ENCODE measurements around the gene VWA8. TPM values are rescaled to one million over a fixed set of nuclear protein-coding genes. Genes with fewer than 3 reads are reported as not detected.
"Not testable (repeated sequence)": the region's sequence is repeated elsewhere in the genome, so short reads cannot be mapped to it uniquely, and the experiment has no call there.

The VWA8 gene
- total and polyA plus RNA-seq, 12 donors = 7.5 to 71.6 (median 54.3) TPM

DNA sequence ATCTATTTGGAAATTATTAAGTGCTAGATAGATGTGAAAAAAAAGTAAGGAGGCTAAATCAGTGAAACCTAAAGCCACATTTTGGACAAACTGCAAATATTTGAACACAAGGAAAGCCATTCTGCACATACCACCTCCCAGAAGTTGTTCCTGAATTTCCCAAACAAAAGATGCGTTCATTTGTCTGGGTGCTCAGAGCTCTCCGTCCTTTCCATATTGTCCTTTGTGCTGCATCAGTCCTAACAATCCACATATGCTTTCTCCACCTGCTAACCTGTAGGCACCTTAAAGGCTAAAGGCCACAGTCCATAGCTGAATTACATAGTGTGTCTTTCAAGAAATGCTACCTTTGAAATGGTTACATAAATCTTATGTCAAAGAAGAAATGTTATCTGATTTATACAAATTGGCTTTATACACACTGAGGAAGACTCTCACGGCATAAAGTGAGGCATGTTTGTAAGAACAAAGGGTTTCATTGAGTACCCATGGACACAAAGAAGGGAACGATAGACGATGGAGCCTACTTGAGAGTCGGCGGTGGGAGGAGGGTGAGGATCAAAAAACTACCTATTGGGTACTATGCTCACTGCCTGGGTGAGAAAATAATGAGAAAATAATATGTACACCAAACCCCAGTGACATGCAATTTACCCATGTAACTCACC is 321.5 kb downstream of the VWA8 start:
- H3K27ac ChIP-seq = peak overlapping the region; percentile 7 to 87 (median 62)
- H3K36me3 ChIP-seq = no peaks in the 10 kb centered on the region
- WGBS, 2 donors = 75 to 82% methylated on average over 7 of the region's 7 CpGs
- H3K4me3 ChIP-seq = no peak overlapping the region
- H3K27me3 ChIP-seq = no peaks in the 10 kb centered on the region
- peaks cover 2 to 43% (median 27%) of the 10 kb centered on the region in 9 donors for H3K4me1 ChIP-seq
- peak in 2 of 8 donors; percentile 6 to 48 for ATAC-seq
- intact Hi-C loops (cut with DNase I) = no loop called here
- no peak for DNase-seq
- H3K9me3 ChIP-seq = no peaks in the 10 kb centered on the region
- TF ChIP-seq, protein P1, sequence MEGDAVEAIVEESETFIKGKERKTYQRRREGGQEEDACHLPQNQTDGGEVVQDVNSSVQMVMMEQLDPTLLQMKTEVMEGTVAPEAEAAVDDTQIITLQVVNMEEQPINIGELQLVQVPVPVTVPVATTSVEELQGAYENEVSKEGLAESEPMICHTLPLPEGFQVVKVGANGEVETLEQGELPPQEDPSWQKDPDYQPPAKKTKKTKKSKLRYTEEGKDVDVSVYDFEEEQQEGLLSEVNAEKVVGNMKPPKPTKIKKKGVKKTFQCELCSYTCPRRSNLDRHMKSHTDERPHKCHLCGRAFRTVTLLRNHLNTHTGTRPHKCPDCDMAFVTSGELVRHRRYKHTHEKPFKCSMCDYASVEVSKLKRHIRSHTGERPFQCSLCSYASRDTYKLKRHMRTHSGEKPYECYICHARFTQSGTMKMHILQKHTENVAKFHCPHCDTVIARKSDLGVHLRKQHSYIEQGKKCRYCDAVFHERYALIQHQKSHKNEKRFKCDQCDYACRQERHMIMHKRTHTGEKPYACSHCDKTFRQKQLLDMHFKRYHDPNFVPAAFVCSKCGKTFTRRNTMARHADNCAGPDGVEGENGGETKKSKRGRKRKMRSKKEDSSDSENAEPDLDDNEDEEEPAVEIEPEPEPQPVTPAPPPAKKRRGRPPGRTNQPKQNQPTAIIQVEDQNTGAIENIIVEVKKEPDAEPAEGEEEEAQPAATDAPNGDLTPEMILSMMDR (IDR thresholded peaks at IDR 0.05) = no peak

DNA sequence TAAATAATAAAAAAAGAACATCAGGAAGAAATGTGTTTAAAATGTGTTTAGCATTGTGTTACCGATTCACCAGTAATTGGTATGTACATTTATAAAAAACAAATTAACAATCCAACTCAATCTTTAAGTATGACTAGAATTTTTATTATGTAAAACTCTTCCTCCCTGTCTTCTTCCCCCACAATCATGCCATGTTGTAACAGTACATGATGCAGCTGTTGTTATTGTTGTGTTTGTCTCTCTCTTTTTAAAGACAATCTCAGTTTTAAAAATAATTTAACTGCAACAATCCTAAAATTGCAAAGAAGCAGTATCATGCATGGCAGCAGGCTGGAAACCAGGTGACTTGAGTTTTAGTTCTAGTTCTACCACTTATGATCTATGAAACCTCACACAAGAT is 323.3 kb downstream of the VWA8 start:
- 89 to 95% methylated on average over 1 of the region's 1 CpG for WGBS, 2 donors
- TF ChIP-seq, protein P1 (IDR thresholded peaks at IDR 0.05) = no peak
- Histone ChIP-seq H3K36me3 (no peaks in the 10 kb centered on the region), H3K4me1 (peaks cover 2 to 29% (median 24%) of the 10 kb centered on the region in 9 donors), H3K9me3 (no peaks in the 10 kb centered on the region), H3K27me3 (no peaks in the 10 kb centered on the region), H3K4me3 (no peak overlapping the region), H3K27ac (no peak overlapping the region)
- ATAC-seq (no peak), DNase-seq (no peak)
- intact Hi-C loops (cut with DNase I) = no loop called here

DNA sequence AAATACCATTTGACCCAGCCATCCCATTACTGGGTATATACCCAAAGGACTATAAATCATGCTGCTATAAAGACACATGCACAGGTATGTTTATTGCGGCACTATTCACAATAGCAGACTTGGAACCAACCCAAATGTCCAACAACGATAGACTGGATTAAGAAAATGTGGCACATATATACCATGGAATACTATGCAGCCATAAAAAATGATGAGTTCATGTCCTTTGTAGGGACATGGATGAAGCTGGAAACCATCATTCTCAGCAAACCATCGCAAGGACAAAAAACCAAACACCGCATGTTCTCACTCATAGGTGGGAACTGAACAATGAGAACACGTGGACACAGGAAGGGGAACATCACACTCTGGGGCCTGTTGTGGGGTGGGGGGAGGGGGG is 323.9 kb downstream of the VWA8 start:
- H3K4me3 ChIP-seq; H3K9me3 ChIP-seq; intact Hi-C loops (cut with DNase I); H3K27ac ChIP-seq; H3K27me3 ChIP-seq; ATAC-seq; DNase-seq; H3K36me3 ChIP-seq: not testable (repeated sequence)
- WGBS, 2 donors = 91 to 96% methylated on average over 1 to 3 of the region's 5 CpGs
- H3K4me1 ChIP-seq = peaks cover 2 to 29% (median 24%) of the 10 kb centered on the region in 9 donors

DNA sequence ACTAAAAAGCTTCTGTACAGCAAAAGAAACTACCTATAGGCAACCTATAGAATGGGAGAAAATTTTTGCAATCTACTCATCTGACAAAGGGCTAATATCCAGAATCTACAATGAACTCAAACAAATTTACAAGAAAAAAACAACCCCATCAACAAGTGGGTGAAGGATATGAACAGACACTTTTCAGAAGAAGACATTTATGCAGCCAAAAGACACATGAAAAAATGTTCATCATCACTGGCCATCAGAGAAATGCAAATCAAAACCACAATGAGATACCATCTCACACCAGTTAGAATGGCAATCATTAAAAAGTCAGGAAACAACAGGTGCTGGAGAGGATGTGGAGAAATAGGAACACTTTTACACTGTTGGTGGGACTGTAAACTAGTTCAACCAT is 324.3 kb downstream of the VWA8 start:
- peaks cover 2 to 28% (median 24%) of the 10 kb centered on the region in 9 donors for H3K4me1 ChIP-seq
- H3K36me3 ChIP-seq; intact Hi-C loops (cut with DNase I); ATAC-seq; H3K27ac ChIP-seq; H3K27me3 ChIP-seq; H3K9me3 ChIP-seq; H3K4me3 ChIP-seq; DNase-seq: not testable (repeated sequence)

DNA sequence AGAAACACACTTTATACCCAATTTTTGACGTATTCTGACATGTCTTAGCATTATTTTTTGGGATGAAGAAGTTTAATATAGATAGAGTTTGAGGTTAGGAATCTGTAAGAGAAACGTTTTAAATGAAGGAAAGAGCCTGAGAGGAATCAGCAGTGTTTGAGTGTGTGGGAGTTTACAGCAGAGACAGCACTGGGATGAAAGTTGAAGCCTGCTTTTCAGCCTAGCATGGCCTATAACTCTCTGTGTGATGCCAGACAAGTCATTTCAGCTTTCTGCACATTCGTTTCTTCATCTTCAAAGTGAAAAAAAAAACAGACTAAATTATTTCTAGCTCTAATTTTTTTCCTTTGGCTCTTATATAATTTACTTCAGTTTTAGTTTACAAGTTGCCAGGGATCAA is 326.5 kb downstream of the VWA8 start:
- peaks cover 0 to 6% (median 2%) of the 10 kb centered on the region in 9 donors for H3K4me1 ChIP-seq
- H3K27ac ChIP-seq = no peak overlapping the region
- no peak for DNase-seq
- ATAC-seq = no peak
- H3K9me3 ChIP-seq = no peaks in the 10 kb centered on the region
- H3K27me3 ChIP-seq = no peaks in the 10 kb centered on the region
- H3K36me3 ChIP-seq = no peaks in the 10 kb centered on the region
- 75 to 77% methylated on average over 3 of the region's 3 CpGs for WGBS, 2 donors
- intact Hi-C loops (cut with DNase I) = no loop called here
- TF ChIP-seq, protein P1 (IDR thresholded peaks at IDR 0.05) = no peak
- no peak overlapping the region for H3K4me3 ChIP-seq

All from heart right ventricle (tissue), 16 donors.